ENCODE data around the gene SEMA3D.

DNA sequence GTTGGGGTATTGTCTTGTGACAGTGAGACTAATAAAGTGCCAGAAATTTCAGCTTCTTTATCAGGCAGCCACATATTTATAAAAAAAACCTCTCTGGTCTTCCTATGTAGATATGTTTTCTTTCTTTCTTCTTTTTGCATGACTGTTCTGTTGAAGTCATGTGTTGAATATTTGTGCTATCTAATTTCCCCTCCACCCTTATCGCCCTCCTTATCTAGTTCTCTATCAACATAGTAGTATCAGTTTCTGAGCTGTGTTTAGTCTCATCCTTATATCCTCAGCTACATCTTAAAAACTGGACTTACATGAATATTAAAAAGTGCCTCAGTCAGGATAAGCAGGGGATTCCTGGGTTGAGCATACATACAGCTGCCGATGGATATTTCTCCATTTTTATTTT is 53.9 kb downstream of the SEMA3D start:
- TF ChIP-seq CTCF (IDR thresholded peaks at IDR 0.05) (no peak), POLR2A (IDR thresholded peaks at IDR 0.05) (no peak), EP300 (IDR thresholded peaks at IDR 0.05) (no peak)

All from tibial nerve (tissue), 4 donors.